HG02970 (cell line): Measurements from ENCODE around the gene SCRN3.
"Not testable (repeated sequence)": the region's sequence is repeated elsewhere in the genome, so short reads cannot be mapped to it uniquely, and the experiment has no call there.

Source experiments
- ATAC-seq: cut with Tn5 transposase; IDR thresholded peaks from one replicate; pipeline ENCODE4 v1.9.1; 2021; ENCODE audit warnings: mild to moderate bottlenecking, moderate library complexity, moderate number of reproducible peaks; ENCODE audit not compliant: unreplicated experiment, low FRiP score

SCRN3 gene

DNA sequence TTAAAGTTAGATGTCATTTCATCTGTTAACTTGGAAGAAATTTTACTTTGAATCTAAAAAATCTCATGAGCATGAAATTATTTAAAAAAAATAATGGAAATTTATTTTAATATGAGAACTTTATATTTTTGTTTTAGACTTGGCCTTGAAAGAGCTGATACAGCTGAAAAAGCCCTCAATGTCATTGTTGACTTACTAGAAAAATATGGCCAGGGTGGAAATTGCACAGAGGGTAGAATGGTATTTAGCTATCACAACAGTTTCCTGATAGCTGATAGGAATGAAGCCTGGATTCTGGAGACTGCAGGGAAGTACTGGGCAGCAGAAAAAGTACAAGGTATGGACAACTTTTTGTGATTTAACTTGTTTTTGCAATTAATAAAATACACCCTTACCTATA lies 5.3 kb downstream of the SCRN3 start:
- no peak for ATAC-seq

GRCh38 chr2:174403628-174404027 lies 8.1 kb downstream of the SCRN3 start:
- ATAC-seq: no peak

DNA sequence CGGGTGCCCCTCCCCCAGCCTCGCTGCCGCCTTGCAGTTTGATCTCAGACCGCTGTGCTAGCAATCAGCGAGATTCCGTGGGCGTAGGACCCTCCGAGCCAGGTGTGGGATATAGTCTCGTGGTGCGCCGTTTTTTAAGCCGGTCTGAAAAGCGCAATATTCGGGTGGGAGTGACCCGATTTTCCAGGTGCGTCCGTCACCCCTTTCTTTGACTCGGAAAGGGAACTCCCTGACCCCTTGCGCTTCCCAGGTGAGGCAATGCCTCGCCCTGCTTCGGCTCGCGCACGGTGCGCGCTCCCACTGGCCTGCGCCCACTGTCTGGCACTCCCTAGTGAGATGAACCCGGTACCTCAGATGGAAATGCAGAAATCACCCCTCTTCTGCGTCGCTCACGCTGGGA lies 14.5 kb downstream of the SCRN3 start:
- not testable (repeated sequence) for ATAC-seq

DNA sequence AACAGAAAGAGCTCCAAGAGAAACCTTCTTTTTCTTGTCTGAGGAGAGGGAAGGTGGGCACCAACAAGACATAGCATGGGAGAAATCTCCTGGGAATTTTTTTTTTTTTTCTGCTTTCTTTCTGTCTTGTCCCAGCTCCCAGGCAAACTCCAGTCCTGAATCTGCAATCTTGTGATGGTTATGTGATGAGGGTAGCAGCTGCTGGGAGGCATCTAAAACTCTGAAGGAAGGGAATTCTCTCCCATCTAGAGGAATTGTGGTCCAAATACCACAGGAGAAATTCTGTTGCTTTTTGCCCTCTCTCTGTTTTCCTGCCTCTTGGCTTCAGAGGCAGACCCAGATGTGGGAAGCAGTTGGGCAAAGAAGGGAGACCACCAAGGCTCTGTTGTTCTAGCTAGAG lies 16.7 kb downstream of the SCRN3 start:
- no peak for ATAC-seq

GRCh38 chr2:174428214-174428613 lies 32.7 kb downstream of the SCRN3 start:
- ATAC-seq: no peak

GRCh38 chr2:174430066-174430465 lies 34.5 kb downstream of the SCRN3 start:
- ATAC-seq: no peak

DNA sequence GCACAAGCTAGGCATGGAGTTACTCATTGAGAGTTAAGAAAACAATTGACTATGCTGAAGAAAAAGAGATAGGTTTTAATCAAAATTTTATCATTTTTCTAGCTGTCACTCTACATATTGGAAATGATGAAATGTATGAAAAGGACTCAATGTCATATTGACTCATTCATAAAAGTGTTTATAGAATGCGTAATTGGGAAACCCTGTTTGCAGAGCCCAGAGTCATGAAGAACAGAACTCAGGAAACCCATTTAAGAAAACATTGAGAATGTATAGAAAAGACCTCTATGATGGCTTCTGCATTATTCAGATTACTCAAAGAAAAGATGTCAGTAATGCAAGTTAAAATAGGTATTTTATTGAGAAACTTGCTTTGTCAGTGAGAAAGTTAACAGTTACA lies 36.4 kb downstream of the SCRN3 start:
- ATAC-seq: no peak

GRCh38 chr2:174436351-174436750 lies 40.8 kb downstream of the SCRN3 start:
- no peak for ATAC-seq

DNA sequence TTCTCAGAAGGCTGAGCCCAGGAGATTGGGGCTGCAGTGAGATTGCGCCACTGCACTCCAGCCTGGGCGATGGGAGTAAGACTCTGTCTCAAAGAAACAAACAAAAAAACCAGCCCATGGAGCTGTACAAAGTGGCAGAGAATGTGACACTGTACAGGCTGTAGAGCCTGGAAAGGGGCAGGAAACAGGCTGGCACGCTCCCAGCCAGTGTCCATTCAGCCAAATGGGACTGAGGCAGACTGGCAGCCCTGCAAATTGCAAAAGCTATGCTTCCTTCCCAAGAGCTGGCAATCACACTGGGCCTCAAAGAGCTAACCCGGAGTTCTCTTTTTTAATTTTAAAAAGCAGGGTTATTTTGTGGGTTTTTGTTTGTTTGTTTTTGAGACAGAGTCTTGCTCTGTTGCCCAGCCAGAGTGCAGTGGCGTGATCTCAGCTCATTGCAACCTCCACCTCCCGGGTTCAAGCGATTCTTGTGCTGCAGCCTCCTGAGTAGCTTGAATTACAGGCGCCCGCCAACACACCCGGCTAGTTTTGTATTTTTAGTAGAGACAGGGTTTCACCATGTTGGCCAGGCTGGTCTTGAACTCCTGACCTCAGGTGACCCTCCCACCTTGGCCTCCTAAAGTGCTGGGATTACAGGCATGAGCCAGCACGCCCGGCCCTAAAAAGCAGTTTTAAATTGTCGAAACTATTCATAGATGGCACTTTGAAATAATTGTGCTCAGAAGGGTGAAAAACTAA lies 42.8 kb downstream of the SCRN3 start:
- ATAC-seq: no peak

DNA sequence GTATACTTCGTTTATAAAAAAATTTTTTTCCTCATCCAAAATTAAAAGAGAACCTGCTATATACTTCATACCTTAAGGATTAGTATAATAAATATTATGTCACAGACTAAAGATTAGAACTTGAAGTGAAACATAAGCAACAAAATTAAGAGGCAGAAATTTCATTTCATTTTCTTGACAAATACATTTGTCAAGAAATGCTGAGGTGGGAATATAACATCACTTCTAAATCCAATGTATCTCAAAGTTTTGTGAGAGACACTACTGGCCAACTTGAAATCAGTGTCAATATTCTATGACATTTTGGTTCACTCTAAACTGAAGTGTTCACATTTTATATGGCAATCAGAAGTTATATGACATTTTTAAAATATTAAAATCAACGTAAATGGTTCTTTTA lies 43.8 kb downstream of the SCRN3 start:
- ATAC-seq: no peak

GRCh38 chr2:174439950-174440349 lies 44.4 kb downstream of the SCRN3 start:
- ATAC-seq: no peak

DNA sequence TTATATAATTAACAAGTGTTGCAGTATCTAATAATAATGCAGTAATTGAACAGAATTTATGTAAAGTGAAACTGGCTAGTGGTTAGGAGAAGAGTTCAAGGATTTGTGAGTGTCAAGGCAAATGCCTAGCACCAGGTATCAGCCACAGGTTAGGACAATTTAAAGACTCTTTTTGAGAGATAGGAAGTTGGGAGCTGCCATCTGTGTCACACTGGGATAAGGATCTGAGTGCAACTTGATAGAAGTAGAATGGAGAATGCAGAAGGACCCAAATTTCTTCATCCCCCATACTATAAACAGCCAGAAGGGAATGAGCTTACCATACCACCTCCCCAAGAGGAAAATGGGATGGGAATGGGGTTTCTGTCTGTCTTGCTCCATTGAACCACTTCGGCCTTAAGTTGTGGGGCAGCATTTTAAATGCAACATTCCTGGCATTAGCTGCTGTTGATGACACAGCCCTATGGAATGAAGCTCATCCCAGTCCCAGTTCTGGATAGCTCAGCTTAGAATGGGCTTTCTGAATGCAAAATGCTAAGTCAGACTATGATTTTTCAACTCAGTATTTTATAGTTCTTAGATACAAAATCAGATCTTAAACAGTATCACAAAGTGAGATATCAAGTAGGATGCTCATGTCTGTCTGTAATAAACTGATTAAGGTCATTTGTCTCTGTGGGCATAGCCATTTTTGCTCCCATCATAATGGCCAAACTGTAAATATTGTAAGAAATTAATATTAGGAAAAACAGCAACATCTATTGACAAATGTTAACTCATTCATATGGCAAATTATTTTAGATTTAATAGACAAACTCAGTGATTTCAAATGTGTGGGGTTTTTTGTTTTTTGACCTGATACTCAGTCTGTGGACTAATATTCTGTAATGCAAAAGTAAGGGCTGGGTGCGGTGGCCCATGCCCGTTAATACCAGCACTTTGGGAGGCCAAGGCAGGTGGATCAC lies 47.3 kb downstream of the SCRN3 start:
- ATAC-seq: no peak

DNA sequence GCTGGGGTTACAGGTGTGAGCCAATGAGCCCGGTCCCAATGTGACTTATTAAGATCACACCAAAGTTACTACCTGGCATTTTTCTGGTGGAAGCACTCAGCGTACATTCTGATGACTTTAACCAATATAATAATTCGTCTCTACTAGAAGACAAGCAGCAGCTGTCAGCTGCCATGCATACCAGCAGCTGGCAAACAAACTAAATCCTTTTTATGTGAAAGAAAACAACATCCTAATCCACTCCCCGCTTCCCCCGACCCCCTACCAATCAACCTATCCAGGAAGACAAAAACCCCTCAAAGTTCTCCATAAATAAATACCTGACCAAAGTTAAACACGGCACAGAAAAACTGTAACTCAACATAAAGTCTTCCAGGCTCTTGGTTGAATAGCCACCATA lies 49.2 kb downstream of the SCRN3 start:
- no peak for ATAC-seq

DNA sequence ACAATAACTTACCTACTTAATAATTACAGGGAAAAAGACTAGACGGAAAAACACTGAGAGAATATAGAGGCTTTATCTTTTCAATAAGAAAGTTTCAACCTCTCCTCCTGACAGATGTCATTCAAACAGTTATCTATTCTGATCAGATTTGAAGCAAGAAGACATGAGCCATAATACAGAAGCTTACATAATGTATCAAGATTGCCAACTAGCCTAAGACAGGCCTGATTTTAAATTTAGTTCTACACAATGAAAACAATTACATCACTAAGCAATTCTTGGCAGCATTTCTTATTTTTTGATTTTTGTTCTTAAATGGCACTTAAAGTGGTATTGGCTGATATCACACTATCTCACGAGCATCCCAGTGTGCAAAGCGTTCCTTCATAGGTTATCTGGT lies 49.7 kb downstream of the SCRN3 start:
- no peak for ATAC-seq

- no peak for ATAC-seq
These were observed 51.0 kb downstream of the SCRN3 start for GRCh38 chr2:174446531-174446930.

DNA sequence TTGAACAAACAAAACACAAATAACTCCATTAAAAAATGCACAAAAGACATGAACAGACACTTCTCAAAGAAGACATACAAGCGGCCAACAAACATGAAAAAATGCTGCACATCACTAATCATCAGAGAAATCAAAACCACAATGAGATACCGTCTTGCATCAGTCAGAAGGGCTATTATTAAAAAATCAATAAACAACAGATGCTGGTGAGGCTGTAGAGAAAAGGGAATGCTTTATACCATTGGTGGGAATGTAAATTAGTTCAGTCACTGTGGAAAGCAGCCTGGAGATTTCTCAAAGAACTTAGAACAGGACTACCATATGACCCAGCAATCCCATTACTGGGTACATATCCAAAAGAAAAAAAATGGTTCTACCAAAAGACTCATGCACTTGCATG lies 53.5 kb downstream of the SCRN3 start:
- no peak for ATAC-seq

DNA sequence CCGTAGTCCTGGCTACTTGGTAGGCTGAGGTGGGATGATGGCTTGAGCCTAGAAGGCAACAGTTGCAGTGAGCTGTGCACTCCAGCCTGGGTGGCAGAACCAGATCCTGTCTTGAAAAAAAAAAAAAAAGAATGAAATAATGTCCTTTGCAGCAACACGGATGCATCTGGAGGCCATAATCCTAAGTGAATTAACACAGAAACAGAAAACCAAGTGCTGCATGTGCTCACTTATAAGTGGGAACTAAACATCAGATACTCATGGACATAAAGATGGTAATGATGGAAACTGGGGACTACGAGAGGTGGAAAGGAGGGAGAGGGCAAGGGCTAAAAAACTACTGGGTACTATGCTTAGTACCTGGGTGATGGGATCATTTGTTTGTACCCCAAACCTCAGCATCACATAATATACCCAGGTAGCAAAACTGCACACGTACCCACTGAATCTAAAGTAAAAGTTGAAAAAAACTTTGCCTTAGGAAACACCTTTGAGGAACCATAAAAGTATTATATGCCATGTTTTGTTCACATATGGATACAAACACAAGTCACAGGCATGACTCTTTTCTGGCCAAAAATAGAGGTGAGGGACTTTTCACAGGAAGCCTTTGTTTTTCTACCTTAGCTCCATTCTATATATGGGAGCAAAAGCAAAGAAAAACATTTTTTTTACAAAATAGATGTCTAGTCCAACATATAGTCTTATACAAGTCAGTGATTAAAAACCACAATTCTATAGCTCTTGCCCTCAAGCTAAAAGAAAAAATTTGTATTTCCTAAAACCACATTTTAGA lies 54.7 kb downstream of the SCRN3 start:
- ATAC-seq: no peak

GRCh38 chr2:174454566-174454965 lies 59.0 kb downstream of the SCRN3 start:
- no peak for ATAC-seq

DNA sequence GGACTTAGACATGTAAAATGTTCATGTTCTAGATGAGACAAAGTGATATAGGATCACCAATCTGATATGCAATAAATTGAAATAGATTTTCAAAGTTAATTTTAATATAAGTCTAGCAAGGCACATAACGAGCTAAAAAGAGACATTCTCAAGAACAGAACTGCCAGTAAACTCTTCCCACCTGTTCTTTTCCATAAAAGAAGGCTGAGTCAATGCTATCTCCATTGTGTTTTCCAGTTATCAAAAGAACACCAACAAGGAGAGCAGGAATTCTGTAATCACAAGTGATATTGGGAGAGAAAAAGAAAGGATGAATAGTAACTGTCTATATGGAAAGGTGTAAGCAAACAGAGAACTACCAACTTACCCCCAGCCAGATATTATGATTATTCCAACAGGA lies 65.7 kb downstream of the SCRN3 start:
- ATAC-seq: no peak

DNA sequence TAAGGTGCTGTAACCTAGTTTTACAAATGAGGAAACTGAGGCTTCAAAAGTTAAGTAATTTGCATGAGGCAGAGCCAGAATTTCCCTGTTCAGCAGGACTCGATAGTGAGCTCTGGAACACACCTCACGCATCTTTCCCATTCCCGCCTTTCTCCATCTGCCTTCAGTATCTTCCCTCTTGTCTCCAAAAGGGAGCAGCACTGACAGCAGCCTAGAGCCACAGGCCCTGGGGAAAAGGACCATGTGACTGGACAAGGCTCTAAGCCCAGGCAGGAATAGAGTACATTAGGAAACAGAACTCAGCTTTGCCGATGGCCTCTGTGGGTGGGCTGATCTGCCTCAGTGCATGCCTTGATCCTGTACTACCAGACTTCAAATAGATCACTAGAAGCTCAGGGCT lies 69.8 kb downstream of the SCRN3 start:
- no peak for ATAC-seq

DNA sequence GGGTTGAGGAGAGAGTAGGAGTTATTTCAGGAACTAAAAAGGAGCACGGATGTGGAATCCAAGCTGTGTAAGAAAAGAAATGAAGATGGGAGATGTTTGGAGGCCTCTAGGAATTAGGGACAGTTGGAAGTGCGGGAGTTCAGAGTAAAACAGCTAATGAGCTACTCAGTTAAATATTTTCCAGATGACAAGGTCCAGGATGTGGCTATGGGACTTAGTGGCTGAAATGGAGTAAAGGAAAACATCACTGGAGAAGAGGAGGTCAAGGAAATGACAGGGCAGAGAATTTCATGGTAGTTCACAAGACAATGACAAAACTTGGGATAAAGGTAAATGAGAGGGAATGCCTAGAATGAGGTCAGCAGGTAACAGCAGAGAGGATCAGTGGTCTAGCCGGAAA lies 78.3 kb downstream of the SCRN3 start:
- ATAC-seq: no peak
